ENCODE data around the gene SLC39A6. TPM values are rescaled to one million over a fixed set of nuclear protein-coding genes. Genes with fewer than 3 reads are reported as not detected.

The SLC39A6 gene
- 11.9 TPM for total RNA-seq
- long read RNA-seq, transcript SLC39A6-201 (10 exons, 3,543 nt) = major isoform, 27 of 41 reads
- long read RNA-seq, transcript SLC39A6-204 (10 exons, 3,003 nt) = minor isoform, 8 of 41 reads
- long read RNA-seq, partial matches to known transcripts = 2 of 41 reads
- long read RNA-seq, other reads (novel, unspliced or antisense) = 4 of 41 reads

DNA sequence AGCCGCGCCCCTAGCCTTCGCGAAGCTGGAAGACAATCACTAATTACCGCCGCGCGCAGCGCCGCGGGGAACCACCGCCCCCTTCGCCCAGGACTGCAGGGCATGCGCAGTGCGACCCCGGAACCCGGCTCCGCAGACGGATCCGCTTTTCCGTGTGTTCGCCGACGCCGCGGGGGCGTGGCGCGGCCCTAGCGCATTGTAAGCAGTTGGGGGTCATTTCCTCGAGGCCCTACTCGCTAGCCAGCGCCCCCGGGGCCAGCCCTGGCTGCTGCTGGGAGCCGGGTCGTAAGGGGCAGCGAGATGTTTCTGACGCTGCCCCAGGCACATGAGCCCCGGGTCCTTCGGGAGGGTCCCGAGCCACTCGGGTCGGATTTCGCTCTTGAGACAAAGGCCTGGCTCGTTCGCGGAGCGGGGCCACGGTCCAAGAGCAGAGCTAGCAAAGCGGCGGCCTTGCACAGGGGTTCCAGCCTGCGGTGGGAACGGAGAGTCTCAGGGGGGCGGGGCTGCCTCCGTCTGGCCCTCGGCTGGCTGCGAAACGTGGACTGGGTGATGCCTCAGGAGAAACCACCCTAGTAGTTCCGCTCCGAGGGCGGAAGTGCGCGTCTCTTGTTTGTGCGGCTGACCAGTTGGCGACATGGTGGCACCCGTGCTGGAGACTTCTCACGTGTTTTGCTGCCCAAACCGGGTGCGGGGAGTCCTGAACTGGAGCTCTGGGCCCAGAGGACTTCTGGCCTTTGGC lies at the start of gene SLC39A6, which contains the start of gene ELP2:
TSS of gene SLC39A6 (minus strand) at position 41 of the 739 bp plus-strand sequence. CDS start 2,333 bp downstream, outside the sequence.
TSS of gene ELP2 (plus strand) at position 600 of the 739 bp plus-strand sequence. CDS start at position 635, 35 bp downstream.
- Histone ChIP-seq H3K4me1 (peaks cover 49% of the 10 kb centered on the region), H3K27ac (replicated peaks) (peak within 1 kb of the TSS; percentile 95), H3K9me3 (replicated peaks) (no peaks in the 10 kb centered on the region), H3K27me3 (ENCODE audit: low read depth) (no peaks in the 10 kb centered on the region), H3K36me3 (peaks cover 6% of the 10 kb centered on the region), H3K4me3 (peak within 1 kb of the TSS; percentile 89)
- DNase-seq = peak; percentile 96
- intact Hi-C loops (cut with micrococcal nuclease) = no loop called here
- TF ChIP-seq, protein P1, sequence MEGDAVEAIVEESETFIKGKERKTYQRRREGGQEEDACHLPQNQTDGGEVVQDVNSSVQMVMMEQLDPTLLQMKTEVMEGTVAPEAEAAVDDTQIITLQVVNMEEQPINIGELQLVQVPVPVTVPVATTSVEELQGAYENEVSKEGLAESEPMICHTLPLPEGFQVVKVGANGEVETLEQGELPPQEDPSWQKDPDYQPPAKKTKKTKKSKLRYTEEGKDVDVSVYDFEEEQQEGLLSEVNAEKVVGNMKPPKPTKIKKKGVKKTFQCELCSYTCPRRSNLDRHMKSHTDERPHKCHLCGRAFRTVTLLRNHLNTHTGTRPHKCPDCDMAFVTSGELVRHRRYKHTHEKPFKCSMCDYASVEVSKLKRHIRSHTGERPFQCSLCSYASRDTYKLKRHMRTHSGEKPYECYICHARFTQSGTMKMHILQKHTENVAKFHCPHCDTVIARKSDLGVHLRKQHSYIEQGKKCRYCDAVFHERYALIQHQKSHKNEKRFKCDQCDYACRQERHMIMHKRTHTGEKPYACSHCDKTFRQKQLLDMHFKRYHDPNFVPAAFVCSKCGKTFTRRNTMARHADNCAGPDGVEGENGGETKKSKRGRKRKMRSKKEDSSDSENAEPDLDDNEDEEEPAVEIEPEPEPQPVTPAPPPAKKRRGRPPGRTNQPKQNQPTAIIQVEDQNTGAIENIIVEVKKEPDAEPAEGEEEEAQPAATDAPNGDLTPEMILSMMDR (IDR thresholded peaks at IDR 0.05; ENCODE audit: borderline replicate concordance) = peak; percentile 8

DNA sequence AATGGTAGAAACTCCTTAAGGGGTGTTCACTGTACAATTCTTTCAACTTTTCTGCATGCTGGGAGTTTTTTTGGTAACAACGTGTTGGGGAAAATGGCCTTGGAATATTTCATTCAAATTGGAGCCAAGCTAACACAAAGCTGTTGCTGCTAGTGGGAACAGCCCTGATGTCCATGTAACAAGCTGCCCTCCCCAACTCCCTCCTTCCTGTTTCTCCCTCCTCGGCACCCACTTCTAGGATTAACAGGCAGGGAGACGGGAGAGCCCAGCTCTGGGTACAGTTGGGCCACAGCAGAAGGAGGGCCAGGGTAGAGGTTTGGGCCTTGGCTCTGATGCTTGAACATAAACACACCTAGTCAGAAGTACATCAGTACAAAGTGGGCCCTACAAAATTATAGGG lies 48.8 kb upstream of the SLC39A6 start:
- H3K4me3 ChIP-seq = no peak overlapping the region
- intact Hi-C loops (cut with micrococcal nuclease) = no loop called here
- TF ChIP-seq, protein P1 (IDR thresholded peaks at IDR 0.05; ENCODE audit: borderline replicate concordance) = no peak
- no peaks in the 10 kb centered on the region for H3K27me3 ChIP-seq (ENCODE audit: low read depth)
- no peaks in the 10 kb centered on the region for H3K9me3 ChIP-seq (replicated peaks)
- no peak for DNase-seq
- H3K27ac ChIP-seq (replicated peaks) = no peak overlapping the region
- H3K36me3 ChIP-seq = peaks cover 36% of the 10 kb centered on the region
- peaks cover 24% of the 10 kb centered on the region for H3K4me1 ChIP-seq

DNA sequence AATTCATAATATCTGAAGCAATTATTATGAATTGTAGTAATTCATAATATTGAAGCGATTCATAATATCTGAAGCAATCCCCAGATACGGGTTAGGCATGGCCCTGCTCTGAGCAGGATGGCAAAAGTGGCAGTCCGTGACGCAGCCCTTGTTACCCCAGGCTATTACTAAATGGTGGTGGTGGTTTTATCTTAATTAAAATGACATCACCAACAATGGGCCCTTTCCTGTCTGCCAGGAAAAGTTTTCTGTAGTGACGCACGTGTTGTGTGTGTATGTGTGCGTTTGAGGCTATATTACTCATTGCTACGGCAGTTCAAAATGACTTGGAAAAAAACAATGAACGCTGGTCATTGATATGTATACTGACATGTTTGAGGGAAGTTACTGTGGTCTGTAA lies 47.6 kb upstream of the SLC39A6 start:
- Histone ChIP-seq H3K27ac (replicated peaks) (no peak overlapping the region), H3K4me3 (no peak overlapping the region), H3K36me3 (peaks cover 48% of the 10 kb centered on the region), H3K27me3 (ENCODE audit: low read depth) (no peaks in the 10 kb centered on the region), H3K4me1 (peaks cover 17% of the 10 kb centered on the region), H3K9me3 (replicated peaks) (no peaks in the 10 kb centered on the region)
- TF ChIP-seq, protein P1 (IDR thresholded peaks at IDR 0.05; ENCODE audit: borderline replicate concordance) = no peak
- intact Hi-C loops (cut with micrococcal nuclease) = no loop called here
- DNase-seq = no peak

DNA sequence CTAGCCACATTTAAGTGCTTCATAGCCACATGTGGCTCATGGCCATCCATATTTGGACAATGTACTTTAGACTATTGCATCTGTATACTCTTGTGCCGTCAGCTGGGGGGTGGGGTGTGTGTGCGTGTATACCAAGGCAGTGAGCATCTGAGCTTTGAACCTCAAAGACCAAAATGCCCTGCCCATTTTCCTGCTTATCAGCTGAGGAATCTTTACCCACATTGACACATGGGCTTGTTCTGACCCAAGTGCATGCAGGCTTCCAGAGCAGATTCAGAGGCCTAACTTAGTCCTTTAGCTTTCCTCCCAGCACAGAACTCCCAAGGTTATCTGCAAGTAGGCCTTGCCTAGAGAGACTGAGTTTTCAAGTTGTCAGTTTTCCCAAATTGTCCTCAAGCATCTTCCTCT lies 47.0 kb upstream of the SLC39A6 start:
- no peak for DNase-seq
- intact Hi-C loops (cut with micrococcal nuclease) = no loop called here
- TF ChIP-seq, protein P1 (IDR thresholded peaks at IDR 0.05; ENCODE audit: borderline replicate concordance) = no peak
- Histone ChIP-seq H3K27ac (replicated peaks) (no peak overlapping the region), H3K36me3 (peaks cover 53% of the 10 kb centered on the region), H3K27me3 (ENCODE audit: low read depth) (no peaks in the 10 kb centered on the region), H3K4me1 (peaks cover 17% of the 10 kb centered on the region), H3K4me3 (no peak overlapping the region), H3K9me3 (replicated peaks) (no peaks in the 10 kb centered on the region)

DNA sequence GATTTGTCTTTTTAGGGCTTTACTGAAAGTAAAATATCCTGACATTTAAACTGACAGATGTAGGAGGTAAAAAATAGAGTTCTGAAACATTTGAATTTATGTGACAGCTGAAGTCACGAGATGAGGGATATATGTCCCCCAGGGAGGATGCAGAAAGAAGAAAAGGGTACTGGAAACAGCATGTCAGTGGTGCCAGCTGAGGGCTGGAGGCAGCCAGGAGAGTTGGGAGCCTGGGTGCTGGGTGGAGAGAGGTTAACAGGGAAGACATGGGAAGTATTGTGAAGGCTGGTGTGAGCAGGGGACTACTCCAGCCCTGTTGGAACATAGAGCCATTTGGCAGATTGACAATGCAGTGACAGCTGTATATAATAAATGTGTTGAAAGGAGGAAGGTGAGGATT lies 46.3 kb upstream of the SLC39A6 start:
- peaks cover 13% of the 10 kb centered on the region for H3K4me1 ChIP-seq
- TF ChIP-seq, protein P1 (IDR thresholded peaks at IDR 0.05; ENCODE audit: borderline replicate concordance) = no peak
- H3K36me3 ChIP-seq = peaks cover 60% of the 10 kb centered on the region
- H3K4me3 ChIP-seq = no peak overlapping the region
- H3K27ac ChIP-seq (replicated peaks) = no peak overlapping the region
- intact Hi-C loops (cut with micrococcal nuclease) = no loop called here
- H3K9me3 ChIP-seq (replicated peaks) = no peaks in the 10 kb centered on the region
- DNase-seq = no peak
- no peaks in the 10 kb centered on the region for H3K27me3 ChIP-seq (ENCODE audit: low read depth)
